ENCODE measurements around the gene NTM.
"Not testable (repeated sequence)": the region's sequence is repeated elsewhere in the genome, so short reads cannot be mapped to it uniquely, and the experiment has no call there.

Gene NTM

DNA sequence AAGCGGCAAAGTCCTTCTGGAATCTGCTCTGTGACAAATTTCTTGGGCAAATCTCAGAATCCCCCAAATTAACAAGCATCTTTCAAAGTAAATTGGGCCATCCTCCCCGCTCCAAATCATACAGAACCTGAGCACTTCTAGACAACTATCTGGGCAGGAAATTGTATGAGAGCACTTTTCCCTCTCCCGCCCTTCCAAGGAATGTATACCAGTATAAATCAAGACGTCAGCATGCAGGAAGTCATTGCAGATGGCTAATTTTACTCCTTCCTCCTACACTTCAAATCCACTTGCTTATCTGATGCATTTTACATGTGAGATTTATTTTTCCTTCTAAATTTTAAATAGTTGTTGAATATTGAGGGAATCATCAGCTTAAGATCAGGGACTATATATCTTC, 52.1 kb downstream of the NTM start:
- DNase-seq: no peak

GRCh38 chr11:131423688-131424087, 53.3 kb downstream of the NTM start:
- no peak for DNase-seq

DNA sequence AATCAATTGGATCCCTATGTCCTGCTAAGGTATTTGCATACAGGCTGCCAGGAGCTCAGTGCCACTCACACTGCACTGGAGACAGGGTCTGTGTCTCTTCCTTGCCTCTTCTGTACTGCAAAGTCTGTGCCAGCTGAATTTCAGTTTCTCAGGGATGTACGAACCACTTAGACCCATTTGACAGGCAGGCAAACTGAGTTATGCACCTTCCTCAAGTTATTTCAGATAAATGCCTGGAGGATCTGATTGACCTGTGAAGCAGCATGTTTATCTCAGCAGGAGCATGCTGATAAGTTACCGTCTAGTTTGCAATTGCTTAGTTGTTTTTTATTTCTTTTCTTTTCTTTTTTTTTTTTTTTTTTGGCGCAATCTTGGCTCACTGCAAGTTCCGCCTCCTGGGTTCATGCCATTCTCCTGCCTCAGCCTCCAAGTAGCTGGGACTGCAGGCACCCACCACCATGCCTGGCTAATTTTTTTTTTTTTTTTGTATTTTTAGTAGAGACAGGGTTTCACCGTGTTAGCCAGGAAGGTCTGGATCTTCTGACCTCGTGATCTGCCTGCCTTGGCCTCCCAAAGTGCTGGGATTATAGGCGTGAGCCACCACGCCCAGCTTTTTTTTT, 54.0 kb downstream of the NTM start:
- not testable (repeated sequence) for DNase-seq

- DNase-seq: no peak
Measured at GRCh38 chr11:131425285-131425684, 54.9 kb downstream of the NTM start.

GRCh38 chr11:131428853-131429252, 58.4 kb downstream of the NTM start:
- no peak for DNase-seq

- no peak for DNase-seq
Measured at GRCh38 chr11:131430473-131431208, 60.2 kb downstream of the NTM start.

DNA sequence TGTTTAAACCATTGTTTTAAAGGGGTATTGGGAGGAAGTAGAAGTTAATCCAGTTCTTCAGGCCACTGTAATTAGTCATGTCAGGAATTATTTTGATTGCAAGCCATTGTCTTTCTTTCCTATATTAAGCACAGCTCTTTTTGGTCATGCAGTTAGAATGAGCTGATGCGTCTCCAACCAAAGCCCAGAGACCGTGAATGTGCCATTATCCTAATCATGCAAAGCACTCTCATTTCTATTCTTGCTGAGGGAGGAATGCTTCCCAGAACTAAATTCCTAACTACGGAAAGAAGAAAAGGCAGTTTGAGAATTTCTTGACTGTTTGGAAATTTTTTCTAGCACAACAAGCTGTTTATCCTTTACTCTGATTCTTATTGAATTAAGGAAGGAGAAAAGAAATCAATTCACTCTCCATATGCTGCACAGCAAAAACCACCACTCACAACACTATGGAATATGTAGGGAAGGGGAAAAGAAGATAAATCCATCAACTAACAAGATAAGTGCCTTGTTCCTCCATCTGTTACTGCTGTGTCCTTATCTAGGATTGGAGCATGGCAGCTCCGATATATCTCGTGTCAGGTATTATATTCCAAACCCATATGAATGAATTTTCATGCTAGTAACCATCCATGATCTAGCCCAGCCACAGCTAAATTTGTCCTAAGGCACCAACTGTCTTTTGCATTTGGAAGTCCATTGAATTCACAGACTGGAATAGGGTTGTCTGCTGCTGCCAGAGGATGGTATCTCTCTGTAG, 70.8 kb downstream of the NTM start:
- no peak for DNase-seq

GRCh38 chr11:131446590-131447275, 76.3 kb downstream of the NTM start:
- DNase-seq: no peak

GRCh38 chr11:131447277-131447815, 76.9 kb downstream of the NTM start:
- DNase-seq: no peak

- no peak for DNase-seq
Measured at GRCh38 chr11:131447898-131448297, 77.5 kb downstream of the NTM start.

DNA sequence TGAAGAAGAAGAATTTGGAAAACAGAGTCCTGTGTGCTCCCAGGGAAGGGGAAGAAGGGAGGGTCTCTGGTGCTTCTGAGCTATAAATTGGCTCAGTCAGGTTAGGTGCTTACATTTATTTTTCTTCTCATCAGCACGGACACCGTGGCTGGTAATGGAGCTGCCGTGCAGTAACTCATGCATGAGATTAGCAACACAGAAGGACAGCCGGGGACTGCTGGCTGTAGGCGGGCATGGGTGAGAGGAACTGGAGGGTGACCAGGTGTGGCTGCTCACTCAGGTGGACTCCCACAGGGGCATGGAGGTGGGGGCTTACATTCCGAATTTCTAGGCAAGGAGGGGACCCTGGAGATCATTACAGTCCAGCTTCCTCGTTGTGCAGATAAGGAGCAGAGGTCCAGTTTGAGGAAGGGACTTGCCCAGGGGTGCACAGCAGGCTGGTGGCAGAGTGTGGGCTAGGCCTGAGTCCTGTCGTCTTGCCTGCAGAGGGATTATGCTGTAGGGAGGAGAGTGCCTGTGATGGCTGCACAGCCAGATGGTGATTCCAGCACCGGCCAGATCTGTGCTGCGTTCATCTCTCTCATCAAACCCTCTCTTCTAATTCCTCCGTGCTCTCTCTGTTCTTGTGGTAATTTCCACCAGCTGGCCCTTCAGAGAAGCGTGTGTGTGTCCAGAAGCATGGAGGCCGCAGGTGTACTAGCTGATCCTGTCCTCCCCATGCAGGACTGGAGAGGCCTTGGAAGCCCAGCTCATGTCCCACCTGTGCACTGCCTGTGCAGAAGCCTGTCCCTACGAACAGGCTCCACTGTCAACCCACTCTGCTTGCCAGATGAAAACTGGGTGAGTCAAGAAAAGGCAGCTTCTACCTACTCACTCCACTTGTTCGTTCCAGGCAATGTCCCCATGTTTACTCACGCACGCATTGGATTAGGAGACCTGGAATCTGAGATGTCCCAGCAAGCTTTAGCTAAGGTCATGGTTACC, 78.9 kb downstream of the NTM start:
- DNase-seq: no peak

DNA sequence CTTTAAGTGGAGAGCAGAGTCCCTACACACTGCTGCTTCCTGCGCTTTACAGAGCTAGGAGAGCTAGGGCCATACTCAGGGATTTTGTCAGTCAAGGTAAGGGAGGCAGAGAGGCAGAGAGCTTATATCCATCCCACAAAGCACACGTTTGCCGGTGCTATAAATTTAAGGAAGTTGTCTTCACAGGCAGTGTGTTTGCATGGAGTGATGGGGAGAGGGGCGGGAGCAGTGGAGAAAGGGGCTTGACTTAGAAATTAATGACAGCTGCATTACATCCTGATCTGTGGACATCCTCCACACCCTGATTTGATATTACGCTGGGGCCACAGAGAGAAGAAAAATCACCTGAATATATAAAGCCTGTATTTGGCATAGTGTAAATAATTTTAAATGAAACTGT, 84.1 kb downstream of the NTM start:
- no peak for DNase-seq

- no peak for DNase-seq
Measured at GRCh38 chr11:131454989-131455388, 84.6 kb downstream of the NTM start.

GRCh38 chr11:131455843-131456704, 85.7 kb downstream of the NTM start:
- DNase-seq: no peak

DNA sequence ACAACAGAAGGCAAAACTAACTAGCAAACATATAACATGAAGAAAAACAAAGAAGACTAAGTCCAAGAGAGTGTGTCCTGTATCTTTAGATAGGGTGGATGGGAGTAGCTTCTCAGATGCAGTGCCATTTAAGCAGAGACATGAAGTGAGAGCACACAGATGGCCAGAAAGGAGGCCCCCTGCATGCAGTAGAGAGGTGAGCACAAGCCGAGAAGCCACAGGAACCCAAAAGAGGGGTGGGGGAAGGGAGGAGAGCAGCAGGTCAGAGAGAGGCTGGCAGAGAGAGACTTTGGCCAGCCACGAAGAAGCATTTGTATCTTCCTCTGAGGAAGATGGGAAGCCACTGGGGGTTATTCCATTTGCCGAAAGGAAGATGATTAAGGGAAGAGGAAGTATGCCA, 86.7 kb downstream of the NTM start:
- no peak for DNase-seq

GRCh38 chr11:131458421-131458820, 88.0 kb downstream of the NTM start:
- DNase-seq: no peak

DNA sequence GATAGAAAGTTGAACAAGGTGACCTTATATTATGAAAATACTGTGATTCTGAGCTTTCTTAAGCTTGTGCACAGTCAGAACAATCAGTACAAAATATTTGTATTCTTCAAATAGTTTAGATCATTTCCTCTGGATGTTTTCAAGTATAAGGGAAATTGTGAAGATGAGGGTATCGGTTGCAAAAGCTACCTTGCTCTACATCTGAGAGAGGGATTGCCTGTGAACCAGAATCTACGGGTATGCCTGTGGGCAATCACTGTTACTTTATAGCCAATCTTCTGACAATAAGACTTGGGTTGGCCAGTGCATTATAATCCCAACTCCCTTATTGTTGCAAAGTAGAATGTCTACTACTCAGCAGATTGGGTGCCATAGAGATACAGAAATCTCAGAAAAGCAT, 90.5 kb downstream of the NTM start:
- DNase-seq: no peak

GRCh38 chr11:131462622-131463021, 92.2 kb downstream of the NTM start:
- no peak for DNase-seq

GRCh38 chr11:131463162-131463561, 92.7 kb downstream of the NTM start:
- no peak for DNase-seq

DNA sequence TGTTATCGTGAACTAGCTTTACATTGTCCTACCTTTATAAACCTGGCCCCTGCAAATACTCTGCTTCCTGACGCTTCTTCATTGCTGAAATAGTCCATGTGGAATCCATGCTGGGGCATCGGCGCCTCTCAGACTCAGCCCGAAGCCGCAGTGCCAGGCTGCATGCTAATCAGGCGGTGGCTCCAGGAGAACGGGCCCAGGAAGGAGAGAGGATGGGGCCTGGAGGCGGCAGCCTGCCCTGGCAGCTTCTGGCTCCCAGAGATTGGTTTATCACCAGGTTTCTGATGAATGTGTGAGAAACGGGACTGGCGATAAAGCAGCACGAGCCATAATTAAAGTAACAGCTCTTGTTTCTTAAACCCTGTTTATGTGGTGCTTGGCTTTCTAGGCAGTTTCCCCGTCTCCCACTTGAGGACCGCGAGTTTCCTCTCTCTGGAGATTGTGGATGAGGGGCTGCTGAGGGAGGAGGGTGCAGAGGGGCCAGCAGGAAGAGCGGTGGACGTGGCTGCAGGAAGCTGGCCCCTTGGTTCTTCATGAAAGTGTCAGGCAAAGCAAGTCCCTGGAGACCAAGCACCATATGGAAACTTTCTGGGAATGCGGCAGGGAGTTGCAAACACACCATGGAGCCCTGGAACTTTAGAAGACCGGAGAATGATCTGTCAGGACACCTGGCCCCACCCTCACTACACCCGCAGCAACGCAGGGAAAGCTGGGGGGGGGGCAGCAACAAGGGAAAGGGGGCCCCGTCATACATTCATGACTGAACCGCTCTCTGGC, 93.4 kb downstream of the NTM start:
- DNase-seq: no peak

Data from T-helper 9 cell (primary cell).